ENCODE data around the gene SPATA3. TPM values are rescaled to one million over a fixed set of nuclear protein-coding genes. Genes with fewer than 3 reads are reported as not detected.

Gene SPATA3
- total and polyA plus RNA-seq, 2 experiments from 2014 or later, result not detected

DNA sequence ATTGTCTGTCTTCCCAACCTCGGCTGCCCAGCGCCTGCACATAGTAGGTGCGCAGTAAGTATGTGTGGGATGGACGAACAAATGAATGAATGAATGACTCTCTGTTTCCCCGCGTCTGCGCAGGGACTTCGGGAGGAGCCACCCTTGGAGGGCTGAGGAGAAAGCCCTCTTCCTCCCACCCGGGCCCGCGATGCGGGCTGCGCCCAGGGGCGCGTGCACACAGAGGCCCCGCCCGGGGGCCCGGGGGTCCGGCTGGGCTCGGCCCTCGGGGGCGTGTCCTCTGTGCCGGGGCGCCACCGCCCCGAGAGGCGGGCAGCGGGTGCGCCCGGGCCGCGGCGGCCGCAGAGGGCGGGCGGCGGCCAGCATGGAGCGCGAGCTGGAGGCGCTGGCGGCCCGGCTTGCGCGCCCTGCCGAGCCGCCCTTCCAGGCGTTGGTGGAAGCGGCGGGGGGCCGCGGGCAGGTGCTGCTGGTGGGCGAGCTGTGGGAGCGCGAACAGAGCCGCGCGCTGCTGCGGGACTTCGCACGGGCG, 41.3 kb downstream of the SPATA3 start, which contains the start of gene C2orf72:
Gene C2orf72 (plus strand): TSS at position 322 of the 529 bp plus-strand sequence. CDS start 43 bp downstream, at position 365.
- H3K4me3 ChIP-seq, result peak within 1 kb of the TSS; percentile 37
- DNase-seq (ENCODE audit: low read depth in 1 of 2, low spot score in 1 of 2), result peak; percentile 6 to 60
- no peaks in the 10 kb centered on the region for H3K9me3 ChIP-seq (ENCODE audit: low read depth)

GRCh38 chr2:231037731-231038482, 42.0 kb downstream of the SPATA3 start:
- Histone ChIP-seq H3K27me3 (peaks cover 61% of the 10 kb centered on the region), H3K36me3 (no peaks in the 10 kb centered on the region), H3K27ac (no peak overlapping the region), H3K4me3 (peak overlapping the region; percentile 37), H3K4me1 (ENCODE audit: low read depth) (no peaks in the 10 kb centered on the region), H3K9me3 (ENCODE audit: low read depth) (no peaks in the 10 kb centered on the region)
- peak; percentile 6 to 54 for DNase-seq (ENCODE audit: low read depth in 1 of 2, low spot score in 1 of 2)
- TF ChIP-seq, protein P1, sequence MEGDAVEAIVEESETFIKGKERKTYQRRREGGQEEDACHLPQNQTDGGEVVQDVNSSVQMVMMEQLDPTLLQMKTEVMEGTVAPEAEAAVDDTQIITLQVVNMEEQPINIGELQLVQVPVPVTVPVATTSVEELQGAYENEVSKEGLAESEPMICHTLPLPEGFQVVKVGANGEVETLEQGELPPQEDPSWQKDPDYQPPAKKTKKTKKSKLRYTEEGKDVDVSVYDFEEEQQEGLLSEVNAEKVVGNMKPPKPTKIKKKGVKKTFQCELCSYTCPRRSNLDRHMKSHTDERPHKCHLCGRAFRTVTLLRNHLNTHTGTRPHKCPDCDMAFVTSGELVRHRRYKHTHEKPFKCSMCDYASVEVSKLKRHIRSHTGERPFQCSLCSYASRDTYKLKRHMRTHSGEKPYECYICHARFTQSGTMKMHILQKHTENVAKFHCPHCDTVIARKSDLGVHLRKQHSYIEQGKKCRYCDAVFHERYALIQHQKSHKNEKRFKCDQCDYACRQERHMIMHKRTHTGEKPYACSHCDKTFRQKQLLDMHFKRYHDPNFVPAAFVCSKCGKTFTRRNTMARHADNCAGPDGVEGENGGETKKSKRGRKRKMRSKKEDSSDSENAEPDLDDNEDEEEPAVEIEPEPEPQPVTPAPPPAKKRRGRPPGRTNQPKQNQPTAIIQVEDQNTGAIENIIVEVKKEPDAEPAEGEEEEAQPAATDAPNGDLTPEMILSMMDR (IDR thresholded peaks at IDR 0.05; ENCODE audit: low read depth, low read length), result no peak

More for the DNA sequence above, 41.3 kb downstream of the SPATA3 start, which contains the start of gene C2orf72:
- H3K36me3 ChIP-seq, result no peaks in the 10 kb centered on the region
- TF ChIP-seq, protein P1 (IDR thresholded peaks at IDR 0.05; ENCODE audit: low read depth, low read length), result no peak
- H3K4me1 ChIP-seq (ENCODE audit: low read depth), result no peaks in the 10 kb centered on the region
- peaks cover 66% of the 10 kb centered on the region for H3K27me3 ChIP-seq
- H3K27ac ChIP-seq, result no peak within 1 kb of the TSS

DNA sequence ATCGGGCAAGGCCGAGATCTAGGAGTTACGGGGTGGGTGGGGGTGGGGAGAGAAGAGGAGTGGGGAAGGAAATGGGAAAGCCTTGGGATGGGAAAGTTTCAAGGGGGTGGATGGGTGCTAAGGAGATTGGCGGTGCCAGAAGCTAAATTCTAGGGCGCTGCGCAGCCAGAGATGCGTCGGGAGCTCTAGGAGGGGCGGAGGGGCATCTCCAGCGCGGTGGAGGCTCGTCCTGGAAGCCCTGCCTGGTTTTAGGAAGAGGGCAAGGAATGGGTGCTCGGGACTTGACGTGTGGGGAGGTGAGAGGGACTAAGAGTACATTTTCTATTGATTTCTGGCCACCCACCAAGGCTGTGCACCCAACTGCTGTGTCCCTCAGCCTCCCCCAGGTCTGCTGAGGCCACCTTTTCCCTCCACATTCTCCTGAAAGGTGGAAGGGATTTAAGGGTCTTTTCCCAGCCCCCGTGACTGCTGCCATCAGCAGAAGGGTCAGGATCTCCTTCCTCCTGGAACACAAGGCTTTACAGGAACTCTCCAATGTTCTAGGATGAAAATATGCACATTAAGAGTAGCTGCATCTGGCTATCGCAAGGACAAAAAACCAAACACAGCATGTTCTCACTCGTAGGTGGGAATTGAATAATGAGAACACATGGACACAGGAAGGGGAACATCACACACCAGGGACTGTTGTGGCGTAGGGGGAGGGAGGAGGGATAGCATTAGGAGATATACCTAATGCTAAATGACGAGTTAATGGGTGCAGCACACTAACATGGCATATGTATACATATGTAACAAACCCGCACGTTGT, 42.8 kb downstream of the SPATA3 start:
- H3K36me3 ChIP-seq, result no peaks in the 10 kb centered on the region
- H3K27ac ChIP-seq, result no peak overlapping the region
- no peak for DNase-seq (ENCODE audit: low read depth in 1 of 2, low spot score in 1 of 2)
- peaks cover 55% of the 10 kb centered on the region for H3K27me3 ChIP-seq
- TF ChIP-seq, protein P1 (IDR thresholded peaks at IDR 0.05; ENCODE audit: low read depth, low read length), result no peak
- no peaks in the 10 kb centered on the region for H3K4me1 ChIP-seq (ENCODE audit: low read depth)
- peak overlapping the region; percentile 21 for H3K4me3 ChIP-seq
- H3K9me3 ChIP-seq (ENCODE audit: low read depth), result no peaks in the 10 kb centered on the region

DNA sequence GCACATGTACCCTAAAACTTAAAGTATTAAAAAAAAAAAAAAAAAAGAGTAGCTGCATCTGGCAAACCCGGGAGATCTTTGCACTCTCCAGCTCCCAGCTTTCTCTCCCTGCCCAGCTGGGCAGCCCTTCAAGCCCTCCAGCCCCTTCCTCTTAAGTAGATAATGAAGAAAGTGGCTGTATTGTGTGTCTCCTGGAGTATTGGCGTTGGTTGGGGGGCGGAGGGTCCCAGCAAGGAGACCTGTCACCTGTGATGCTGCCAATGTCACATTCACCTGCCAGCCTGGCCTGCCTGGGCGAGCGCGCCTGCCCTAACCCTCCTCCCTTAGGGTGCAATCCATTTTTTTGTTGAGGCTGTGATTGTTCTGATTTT, 43.4 kb downstream of the SPATA3 start:
- TF ChIP-seq, protein P1 (IDR thresholded peaks at IDR 0.05; ENCODE audit: low read depth, low read length), result no peak
- no peak overlapping the region for H3K4me3 ChIP-seq
- no peaks in the 10 kb centered on the region for H3K9me3 ChIP-seq (ENCODE audit: low read depth)
- H3K36me3 ChIP-seq, result no peaks in the 10 kb centered on the region
- DNase-seq (ENCODE audit: low read depth in 1 of 2, low spot score in 1 of 2), result no peak
- H3K27me3 ChIP-seq, result peaks cover 50% of the 10 kb centered on the region
- no peak overlapping the region for H3K27ac ChIP-seq
- no peaks in the 10 kb centered on the region for H3K4me1 ChIP-seq (ENCODE audit: low read depth)

DNA sequence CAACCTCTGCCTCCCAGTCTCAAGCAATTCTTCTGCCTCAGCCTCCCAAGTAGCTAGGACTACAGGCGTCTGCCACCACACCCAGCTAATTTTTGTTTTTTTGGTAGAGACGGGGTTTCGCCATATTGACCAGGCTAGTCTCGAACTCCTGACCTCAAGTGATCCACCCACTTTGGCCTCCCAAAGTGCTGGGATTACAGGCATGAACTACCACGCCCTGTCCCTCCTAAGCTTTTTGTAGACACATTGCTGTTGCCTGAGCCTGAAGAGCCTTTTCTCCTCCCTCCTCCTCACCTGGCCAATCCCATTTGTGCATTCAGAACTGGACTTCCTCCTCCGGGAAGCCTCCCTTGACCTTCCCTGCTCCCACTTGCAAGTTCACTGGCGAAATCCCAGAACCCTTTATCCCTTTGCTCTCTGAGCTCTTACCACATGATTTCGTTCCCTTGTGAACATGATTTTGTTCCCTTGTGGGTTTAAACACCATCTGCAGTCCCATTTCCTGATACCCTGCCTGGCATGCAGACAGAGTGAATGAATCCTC, 44.0 kb downstream of the SPATA3 start:
- no peak overlapping the region for H3K27ac ChIP-seq
- H3K36me3 ChIP-seq, result no peaks in the 10 kb centered on the region
- H3K27me3 ChIP-seq, result peaks cover 44% of the 10 kb centered on the region
- H3K4me3 ChIP-seq, result no peak overlapping the region
- no peaks in the 10 kb centered on the region for H3K4me1 ChIP-seq (ENCODE audit: low read depth)
- H3K9me3 ChIP-seq (ENCODE audit: low read depth), result no peaks in the 10 kb centered on the region
- DNase-seq (ENCODE audit: low read depth in 1 of 2, low spot score in 1 of 2), result no peak
- TF ChIP-seq, protein P1 (IDR thresholded peaks at IDR 0.05; ENCODE audit: low read depth, low read length), result no peak

All from cardiac muscle cell (in vitro differentiated cells and primary cell).